HG02970 (cell line): ENCODE measurements around the gene DDAH1.

Experiments
- ATAC-seq: cut with Tn5 transposase; IDR thresholded peaks from one replicate; pipeline ENCODE4 v1.9.1; 2021; ENCODE audit warnings: mild to moderate bottlenecking, moderate library complexity, moderate number of reproducible peaks; ENCODE audit not compliant: unreplicated experiment, low FRiP score

Gene DDAH1

GRCh38 chr1:85333186-85333585 is 131.8 kb downstream of the DDAH1 start:
- no peak for ATAC-seq

- no peak for ATAC-seq
Observed at GRCh38 chr1:85332575-85332974, 132.4 kb downstream of the DDAH1 start.

GRCh38 chr1:85330711-85331290 is 134.2 kb downstream of the DDAH1 start:
- ATAC-seq: no peak

GRCh38 chr1:85330214-85330631 is 134.7 kb downstream of the DDAH1 start:
- no peak for ATAC-seq

GRCh38 chr1:85328713-85329397 is 136.1 kb downstream of the DDAH1 start:
- ATAC-seq: no peak

GRCh38 chr1:85327759-85328158 is 137.2 kb downstream of the DDAH1 start:
- ATAC-seq: no peak

- no peak for ATAC-seq
Observed at GRCh38 chr1:85326851-85327250, 138.1 kb downstream of the DDAH1 start.

GRCh38 chr1:85326336-85326735 is 138.6 kb downstream of the DDAH1 start:
- ATAC-seq: no peak

GRCh38 chr1:85325920-85326319 is 139.0 kb downstream of the DDAH1 start:
- no peak for ATAC-seq

- no peak for ATAC-seq
Observed at GRCh38 chr1:85323770-85324169, 141.2 kb downstream of the DDAH1 start.

GRCh38 chr1:85322655-85323054 is 142.3 kb downstream of the DDAH1 start:
- ATAC-seq: no peak

GRCh38 chr1:85321237-85321964 is 143.6 kb downstream of the DDAH1 start:
- ATAC-seq: no peak

GRCh38 chr1:85320371-85321131 is 144.4 kb downstream of the DDAH1 start:
- no peak for ATAC-seq

- no peak for ATAC-seq
Observed at GRCh38 chr1:85319931-85320330, 145.0 kb downstream of the DDAH1 start.

GRCh38 chr1:85319491-85319890 is 145.5 kb downstream of the DDAH1 start:
- ATAC-seq: no peak

GRCh38 chr1:85318217-85318616 is 146.7 kb downstream of the DDAH1 start:
- no peak for ATAC-seq

- no peak for ATAC-seq
Observed at GRCh38 chr1:85317560-85317959, 147.4 kb downstream of the DDAH1 start.

GRCh38 chr1:85316321-85316720 is 148.6 kb downstream of the DDAH1 start:
- no peak for ATAC-seq

- no peak for ATAC-seq
Observed at GRCh38 chr1:85315789-85316188, 149.2 kb downstream of the DDAH1 start.

- ATAC-seq: no peak
Observed at GRCh38 chr1:85314726-85315125, 150.2 kb downstream of the DDAH1 start.
